CD14-positive monocyte (primary cell): Measurements from ENCODE around the gene SYPL2. TPM values are rescaled to one million over a fixed set of nuclear protein-coding genes. Genes with fewer than 3 reads are reported as not detected.

Experiments
- DNase-seq, 3 donors: peaks; one replicate each; pipeline ENCODE4 v3.0.0-alpha.2; 2011 to 2022
- H2AFZ ChIP-seq: 2 replicates; pipeline ENCODE4 v1.6.0; 2012; ENCODE audit warnings: mild to moderate bottlenecking, low read depth, low read length, inconsistent platforms; ENCODE audit not compliant: insufficient read depth, poor library complexity, severe bottlenecking
- H3K27ac ChIP-seq, 2 donors: 1 replicate in 1 of 2; 2 replicates in 1 of 2; pipeline ENCODE4 v1.5.1; 2012 to 2013; ENCODE audit warnings: low read length in 2 of 2, control low read depth in 1 of 2, inconsistent platforms in 1 of 2, low read depth in 1 of 2, mild to moderate bottlenecking in 1 of 2
- H3K27me3 ChIP-seq, 2 donors: one replicate each; pipeline versions ENCODE4 v1.6.0 to v1.6.1; 2011 to 2013; ENCODE audit warnings: low read length in 2 of 2; ENCODE audit not compliant: control insufficient read depth in 2 of 2, insufficient read depth in 2 of 2
- H3K36me3 ChIP-seq, 2 donors: replicated peaks in 1 of 2; 1 replicate in 1 of 2; 2 replicates in 1 of 2; pipeline versions ENCODE4 v1.5.1 to v1.6.1; 2012 to 2013; ENCODE audit warnings: low read length in 2 of 2, control low read depth in 1 of 2, inconsistent platforms in 1 of 2, mild to moderate bottlenecking in 1 of 2; ENCODE audit not compliant: insufficient read depth in 2 of 2, control insufficient read depth in 1 of 2
- H3K4me1 ChIP-seq, 2 donors: 1 replicate in 1 of 2; 2 replicates in 1 of 2; pipeline versions ENCODE4 v1.5.1 to v1.6.1; 2012 to 2013; ENCODE audit warnings: low read length in 2 of 2, control low read depth in 1 of 2, inconsistent platforms in 1 of 2, mild to moderate bottlenecking in 1 of 2, moderate library complexity in 1 of 2; ENCODE audit not compliant: insufficient read depth in 2 of 2, control insufficient read depth in 1 of 2
- H3K4me2 ChIP-seq: replicated peaks from 2 replicates; pipeline ENCODE3; 2012; ENCODE audit warnings: low read length, moderate library complexity, mild to moderate bottlenecking; ENCODE audit not compliant: poor library complexity, severe bottlenecking; ENCODE audit errors: extremely low read depth
- H3K4me3 ChIP-seq, 3 experiments: fragments of 200-600 bp in 1 of 3; sonication (generic) in 1 of 3; replicated peaks in 1 of 3; 1 replicate in 2 of 3; 2 replicates in 1 of 3; pipeline ENCODE4 v1.5.1; 2011 to 2013; ENCODE audit warnings: low read length in 3 of 3, mild to moderate bottlenecking in 3 of 3, control low read depth in 2 of 3, low read depth in 2 of 3, inconsistent platforms in 1 of 3, moderate library complexity in 1 of 3
- H3K79me2 ChIP-seq: 2 replicates; pipeline ENCODE4 v1.6.0; 2012; ENCODE audit warnings: mild to moderate bottlenecking, control low read depth, inconsistent platforms, low read length, moderate library complexity; ENCODE audit not compliant: insufficient read depth
- H3K9ac ChIP-seq: 2 replicates; pipeline ENCODE4 v1.6.0; 2017; ENCODE audit warnings: low read length, mild to moderate bottlenecking; ENCODE audit not compliant: insufficient read depth, poor library complexity, severe bottlenecking
- H3K9me3 ChIP-seq, 2 donors: replicated peaks in 1 of 2; 1 replicate in 1 of 2; 2 replicates in 1 of 2; pipeline versions ENCODE4 v1.5.1 to v1.6.1; 2012 to 2013; ENCODE audit warnings: low read length in 2 of 2, control low read depth in 1 of 2; ENCODE audit not compliant: control insufficient read depth in 1 of 2, insufficient read depth in 1 of 2
- H4K20me1 ChIP-seq: 2 replicates; pipeline ENCODE4 v1.6.0; 2012; ENCODE audit warnings: mild to moderate bottlenecking, low read length, control low read depth, moderate library complexity; ENCODE audit not compliant: insufficient read depth
- H3K27ac Mint-ChIP-seq, 7 donors: one replicate each; pipeline ENCODE4 v1.8.0; 2020; ENCODE audit warnings: mild to moderate bottlenecking in 7 of 7, mixed read lengths in 7 of 7, moderate library complexity in 6 of 7, inconsistent platforms in 2 of 7
- H3K27me3 Mint-ChIP-seq, 3 donors: one replicate each; pipeline ENCODE4 v1.8.0; 2021 to 2022; ENCODE audit warnings: low read depth in 3 of 3, mild to moderate bottlenecking in 3 of 3, mixed read lengths in 3 of 3, moderate library complexity in 3 of 3, inconsistent platforms in 1 of 3
- H3K36me3 Mint-ChIP-seq, 2 donors: one replicate each; pipeline ENCODE4 v1.8.0; 2020; ENCODE audit warnings: mixed read lengths in 2 of 2, inconsistent platforms in 1 of 2, mild to moderate bottlenecking in 1 of 2
- H3K4me1 Mint-ChIP-seq: one replicate; pipeline ENCODE4 v1.8.0; 2020; ENCODE audit warnings: mild to moderate bottlenecking, mixed read lengths
- H3K4me3 Mint-ChIP-seq, 2 donors: one replicate each; pipeline ENCODE4 v1.8.0; 2020; ENCODE audit warnings: mild to moderate bottlenecking in 2 of 2, mixed read lengths in 2 of 2, moderate library complexity in 1 of 2
- H3K9me3 Mint-ChIP-seq, 7 donors: one replicate each; pipeline ENCODE4 v1.8.0; 2020 to 2022; ENCODE audit warnings: mixed read lengths in 7 of 7, mild to moderate bottlenecking in 6 of 7, moderate library complexity in 6 of 7, inconsistent platforms in 2 of 7
- WGBS: methylation state at CpG from one replicate; pipeline ENCODE4 v1.1.5; 2013; ENCODE audit warnings: missing lambda C conversion rate; ENCODE audit not compliant: insufficient coverage; 5-methylcytosine and 5-hydroxymethylcytosine counted together
- intact Hi-C, 2 donors: fragments of 100-400 bp; cut with micrococcal nuclease; formaldehyde crosslinking; loops; one replicate each; pipeline versions ENCODE4 v1.15.0 to v1.15.1; 2023
- polyA plus RNA-seq, 3 donors: library from polyadenylated mRNA; depleted of rRNA in 1 of 3; unstranded in 2 of 3; stranded (reverse) in 1 of 3; fragments of 300-500 nt in 2 of 3; fragments of >200 nt in 1 of 3; fragmentation: Illumina TruSeq in 2 of 3; gene quantifications; 1 replicate in 2 of 3; 2 replicates in 1 of 3; pipeline ENCODE4 v1.2.3, GENCODE V29; 2012 to 2021
- TF ChIP-seq, protein P1 (sequence below): fragments of 200-600 bp; IDR thresholded peaks from one replicate; pipeline ENCODE4 v1.8.0; 2022; ENCODE audit warnings: antibody characterized with exemption, mild to moderate bottlenecking

The SYPL2 gene
- polyA plus RNA-seq, 3 donors: 0.03 to 0.12 TPM; not detected in 1

- H3K36me3 Mint-ChIP-seq: no peaks in the 10 kb centered on the region
- Histone ChIP-seq H3K4me1 (no peaks in the 10 kb centered on the region), H3K79me2 (no peaks in the 10 kb centered on the region), H3K27me3 (no peaks in the 10 kb centered on the region), H3K27ac (no peak overlapping the region), H3K9ac (no peak overlapping the region), H3K4me2 (no peak overlapping the region), H3K36me3 (no peaks in the 10 kb centered on the region), H3K4me3 (no peak overlapping the region), H4K20me1 (no peaks in the 10 kb centered on the region), H3K9me3 (no peaks in the 10 kb centered on the region), H2AFZ (no peak overlapping the region)
- no peak for DNase-seq
- no peak overlapping the region for H3K27ac Mint-ChIP-seq
- peaks cover 2% of the 10 kb centered on the region for H3K4me1 Mint-ChIP-seq
- peaks cover 1 to 5% (median 3%) of the 10 kb centered on the region in 3 donors for H3K27me3 Mint-ChIP-seq
- intact Hi-C loops: no loop called here
- H3K9me3 Mint-ChIP-seq: peaks cover 0 to 3% (median 0%) of the 10 kb centered on the region in 7 donors
- WGBS: 51% methylated on average over 2 of the region's 5 CpGs
- TF ChIP-seq, protein P1, sequence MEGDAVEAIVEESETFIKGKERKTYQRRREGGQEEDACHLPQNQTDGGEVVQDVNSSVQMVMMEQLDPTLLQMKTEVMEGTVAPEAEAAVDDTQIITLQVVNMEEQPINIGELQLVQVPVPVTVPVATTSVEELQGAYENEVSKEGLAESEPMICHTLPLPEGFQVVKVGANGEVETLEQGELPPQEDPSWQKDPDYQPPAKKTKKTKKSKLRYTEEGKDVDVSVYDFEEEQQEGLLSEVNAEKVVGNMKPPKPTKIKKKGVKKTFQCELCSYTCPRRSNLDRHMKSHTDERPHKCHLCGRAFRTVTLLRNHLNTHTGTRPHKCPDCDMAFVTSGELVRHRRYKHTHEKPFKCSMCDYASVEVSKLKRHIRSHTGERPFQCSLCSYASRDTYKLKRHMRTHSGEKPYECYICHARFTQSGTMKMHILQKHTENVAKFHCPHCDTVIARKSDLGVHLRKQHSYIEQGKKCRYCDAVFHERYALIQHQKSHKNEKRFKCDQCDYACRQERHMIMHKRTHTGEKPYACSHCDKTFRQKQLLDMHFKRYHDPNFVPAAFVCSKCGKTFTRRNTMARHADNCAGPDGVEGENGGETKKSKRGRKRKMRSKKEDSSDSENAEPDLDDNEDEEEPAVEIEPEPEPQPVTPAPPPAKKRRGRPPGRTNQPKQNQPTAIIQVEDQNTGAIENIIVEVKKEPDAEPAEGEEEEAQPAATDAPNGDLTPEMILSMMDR: no peak
- no peak overlapping the region for H3K4me3 Mint-ChIP-seq
Measured at GRCh38 chr1:109516872-109517271, 50.5 kb downstream of the SYPL2 start.

- intact Hi-C loops: no loop called here
- Histone ChIP-seq H3K4me3 (no peak overlapping the region), H3K4me1 (no peaks in the 10 kb centered on the region), H3K79me2 (no peaks in the 10 kb centered on the region), H3K9me3 (no peaks in the 10 kb centered on the region), H2AFZ (no peak overlapping the region), H3K27me3 (no peaks in the 10 kb centered on the region), H3K36me3 (no peaks in the 10 kb centered on the region), H3K4me2 (no peak overlapping the region), H4K20me1 (no peaks in the 10 kb centered on the region), H3K9ac (no peak overlapping the region), H3K27ac (no peak overlapping the region)
- Mint-ChIP-seq H3K36me3 (no peaks in the 10 kb centered on the region), H3K4me1 (peaks cover 2% of the 10 kb centered on the region), H3K4me3 (no peak overlapping the region), H3K27ac (no peak overlapping the region), H3K27me3 (peaks cover 3 to 5% (median 5%) of the 10 kb centered on the region in 3 donors), H3K9me3 (peaks cover 0 to 3% (median 0%) of the 10 kb centered on the region in 7 donors)
- TF ChIP-seq, protein P1: no peak
- DNase-seq: no peak
- 75% methylated on average over 2 of the region's 5 CpGs for WGBS
Measured at GRCh38 chr1:109517337-109517736, 51.0 kb downstream of the SYPL2 start.
